ENCODE data around the gene ARRB1.
A peak's percentile ranks its signal among the peaks of the same experiment; 100 is the strongest.

Gene ARRB1

GRCh38 chr11:75244052-75244814 is 107.2 kb downstream of the ARRB1 start:
- H3K36me3 Mint-ChIP-seq (ENCODE audit: insufficient read depth) = peaks cover 8% of the 10 kb centered on the region
- ATAC-seq (replicated peaks) (no peak), DNase-seq (no peak)
- peaks cover 20 to 35% of the 10 kb centered on the region in 2 donors for H3K27me3 Mint-ChIP-seq
- H3K27ac Mint-ChIP-seq = no peak overlapping the region
- H3K9me3 Mint-ChIP-seq = no peaks in the 10 kb centered on the region
- H3K4me3 Mint-ChIP-seq = no peak overlapping the region
- peaks cover 5 to 7% of the 10 kb centered on the region in 2 donors for H3K4me1 Mint-ChIP-seq (ENCODE audit: low read depth in 2 of 2)

- Mint-ChIP-seq H3K9me3 (no peaks in the 10 kb centered on the region), H3K36me3 (ENCODE audit: insufficient read depth) (peaks cover 8% of the 10 kb centered on the region), H3K4me3 (peak overlapping the region; percentile 77 to 84), H3K27me3 (peaks cover 24 to 43% of the 10 kb centered on the region in 2 donors), H3K27ac (peak overlapping the region in 1 of 2 donors; percentile 84), H3K4me1 (ENCODE audit: low read depth in 2 of 2) (peaks cover 5 to 6% of the 10 kb centered on the region in 2 donors)
- ATAC-seq (replicated peaks) = no peak
- no peak for DNase-seq
Observed at GRCh38 chr11:75242722-75243600, 108.5 kb downstream of the ARRB1 start.

DNA sequence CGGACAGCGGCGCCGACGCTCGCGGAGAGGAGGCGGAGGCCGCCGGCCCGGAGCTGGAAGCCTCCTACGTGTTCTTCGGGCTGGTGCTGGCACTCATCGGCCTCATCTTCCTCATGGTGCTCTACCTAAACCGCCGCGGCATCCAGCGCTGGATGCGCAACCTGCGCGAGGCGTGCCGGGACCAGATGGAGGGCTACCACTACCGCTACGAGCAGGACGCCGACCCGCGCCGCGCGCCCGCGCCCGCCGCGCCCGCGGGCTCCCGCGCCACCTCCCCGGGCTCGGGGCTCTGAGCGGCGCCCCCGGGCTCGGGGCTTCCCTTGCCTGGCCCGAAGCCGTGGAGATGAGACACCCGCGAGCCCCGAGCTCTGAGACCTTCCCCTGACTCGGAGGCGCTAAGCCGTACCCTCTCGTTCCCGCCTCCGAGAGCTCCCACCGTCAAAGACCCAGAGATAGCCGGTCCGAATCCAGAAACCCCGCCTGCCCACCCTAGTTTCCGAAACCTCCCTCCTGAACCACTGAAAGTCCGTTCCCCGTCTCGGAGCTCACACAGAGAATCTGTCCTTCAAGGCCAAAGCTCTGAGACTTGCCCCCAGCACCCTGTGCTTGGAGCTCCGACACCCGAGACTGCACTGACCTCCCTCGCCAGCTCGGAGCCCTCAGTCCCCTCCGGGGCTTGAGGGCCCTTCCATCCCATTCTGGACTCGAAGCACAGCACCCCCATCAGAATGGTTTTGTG is 109.4 kb downstream of the ARRB1 start:
- no peak for DNase-seq
- Mint-ChIP-seq H3K4me1 (ENCODE audit: low read depth in 2 of 2) (peaks cover 5 to 6% of the 10 kb centered on the region in 2 donors), H3K4me3 (peak overlapping the region; percentile 77 to 84), H3K9me3 (no peaks in the 10 kb centered on the region), H3K27ac (peak overlapping the region in 1 of 2 donors; percentile 84), H3K27me3 (peaks cover 32 to 51% of the 10 kb centered on the region in 2 donors), H3K36me3 (ENCODE audit: insufficient read depth) (peaks cover 10% of the 10 kb centered on the region)
- ATAC-seq (replicated peaks) = peak; percentile 40

GRCh38 chr11:75241036-75241905 is 110.2 kb downstream of the ARRB1 start:
- DNase-seq (peak; percentile 74 to 92 (median 84)), ATAC-seq (replicated peaks) (peak; percentile 88)
- peaks cover 5 to 6% of the 10 kb centered on the region in 2 donors for H3K4me1 Mint-ChIP-seq (ENCODE audit: low read depth in 2 of 2)
- H3K9me3 Mint-ChIP-seq = no peaks in the 10 kb centered on the region
- H3K4me3 Mint-ChIP-seq = peak overlapping the region; percentile 77 to 84
- peaks cover 36 to 59% of the 10 kb centered on the region in 2 donors for H3K27me3 Mint-ChIP-seq
- peaks cover 10% of the 10 kb centered on the region for H3K36me3 Mint-ChIP-seq (ENCODE audit: insufficient read depth)
- H3K27ac Mint-ChIP-seq = no peak overlapping the region

- no peak within 1 kb of the TSS for H3K27ac Mint-ChIP-seq
- H3K27me3 Mint-ChIP-seq = peaks cover 43 to 67% of the 10 kb centered on the region in 2 donors
- ATAC-seq (replicated peaks) = no peak
- no peaks in the 10 kb centered on the region for H3K9me3 Mint-ChIP-seq
- H3K36me3 Mint-ChIP-seq (ENCODE audit: insufficient read depth) = peaks cover 13% of the 10 kb centered on the region
- peaks cover 5 to 6% of the 10 kb centered on the region in 2 donors for H3K4me1 Mint-ChIP-seq (ENCODE audit: low read depth in 2 of 2)
- no peak for DNase-seq
- peak within 1 kb of the TSS; percentile 78 to 85 for H3K4me3 Mint-ChIP-seq
Observed at GRCh38 chr11:75240311-75241035, 111.0 kb downstream of the ARRB1 start, which contains the start of gene TPBGL. Gene TPBGL, plus strand, starts transcription at chr11:75240774. Its CDS starts 276 bp downstream, at chr11:75241050.

DNA sequence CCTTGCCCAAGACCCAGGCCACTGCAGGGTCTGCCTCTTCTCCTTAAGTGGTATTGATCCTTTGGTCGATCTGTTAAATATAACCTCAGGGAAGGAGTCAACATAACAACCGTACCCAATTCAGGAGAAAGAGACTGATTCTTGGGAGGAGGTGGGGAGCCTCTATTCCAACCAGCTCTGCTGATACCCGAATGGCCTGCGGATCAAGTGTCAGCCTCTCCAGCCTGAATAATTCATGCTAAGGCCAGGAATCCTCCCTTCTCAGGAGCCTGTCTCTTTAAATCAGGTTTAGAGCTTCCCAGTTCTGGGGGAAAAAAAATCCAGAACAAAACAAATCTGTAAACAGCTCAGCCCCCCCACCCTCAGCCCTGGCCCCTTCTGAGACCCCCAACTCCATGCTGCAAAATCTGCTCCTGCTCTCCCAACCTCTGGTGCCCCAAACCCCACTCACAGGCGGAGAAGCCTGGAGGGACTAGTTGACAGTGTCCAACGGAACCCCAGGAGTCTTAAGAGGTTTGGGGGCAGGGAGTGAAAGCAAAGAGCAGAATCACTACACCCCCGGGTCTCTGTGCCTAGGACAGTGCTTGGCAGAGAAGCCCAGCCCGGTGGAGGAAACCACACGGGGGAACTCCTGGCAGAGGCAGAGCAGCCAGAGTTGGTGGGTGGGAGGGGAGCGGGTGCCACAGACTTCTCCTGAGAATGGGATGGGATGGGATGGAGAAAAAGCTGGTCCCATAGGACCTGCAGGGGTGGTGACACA is 111.8 kb downstream of the ARRB1 start:
- no peak overlapping the region for H3K27ac Mint-ChIP-seq
- peaks cover 43 to 72% of the 10 kb centered on the region in 2 donors for H3K27me3 Mint-ChIP-seq
- H3K4me3 Mint-ChIP-seq = peak overlapping the region; percentile 78 to 85
- peaks cover 13% of the 10 kb centered on the region for H3K36me3 Mint-ChIP-seq (ENCODE audit: insufficient read depth)
- peaks cover 5 to 6% of the 10 kb centered on the region in 2 donors for H3K4me1 Mint-ChIP-seq (ENCODE audit: low read depth in 2 of 2)
- no peak for DNase-seq
- H3K9me3 Mint-ChIP-seq = no peaks in the 10 kb centered on the region
- ATAC-seq (replicated peaks) = no peak

- DNase-seq (no peak), ATAC-seq (replicated peaks) (no peak)
- Mint-ChIP-seq H3K9me3 (peaks cover 0 to 3% of the 10 kb centered on the region in 2 donors), H3K27ac (no peak overlapping the region), H3K27me3 (peaks cover 51 to 79% of the 10 kb centered on the region in 2 donors), H3K4me1 (ENCODE audit: low read depth in 2 of 2) (peaks cover 5 to 6% of the 10 kb centered on the region in 2 donors), H3K4me3 (peak overlapping the region; percentile 78 to 85), H3K36me3 (ENCODE audit: insufficient read depth) (peaks cover 13% of the 10 kb centered on the region)
Observed at GRCh38 chr11:75238595-75239440, 112.6 kb downstream of the ARRB1 start.

DNA sequence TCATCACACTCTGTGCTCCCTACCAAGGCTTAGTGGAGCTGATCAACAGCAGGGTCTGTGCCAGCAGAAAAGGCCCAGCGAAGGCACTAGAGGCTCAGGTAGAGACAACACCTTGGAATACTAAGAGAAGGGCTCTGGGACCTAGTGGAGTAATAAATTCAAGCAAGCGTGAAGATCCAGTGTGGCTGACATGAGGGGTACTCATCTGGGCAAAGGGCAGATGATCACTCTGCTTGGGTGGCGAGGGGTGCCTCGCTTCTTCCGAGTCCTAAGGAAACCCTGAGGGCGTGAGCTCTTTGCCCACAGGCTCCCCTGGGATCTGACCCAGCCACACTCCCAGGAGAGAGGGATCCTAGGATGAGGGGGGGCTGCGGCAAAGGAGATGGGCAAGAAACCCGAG is 114.4 kb downstream of the ARRB1 start:
- H3K27ac Mint-ChIP-seq = no peak overlapping the region
- peaks cover 9% of the 10 kb centered on the region for H3K36me3 Mint-ChIP-seq (ENCODE audit: insufficient read depth)
- peaks cover 0 to 9% of the 10 kb centered on the region in 2 donors for H3K9me3 Mint-ChIP-seq
- ATAC-seq (replicated peaks) = no peak
- peaks cover 52 to 70% of the 10 kb centered on the region in 2 donors for H3K27me3 Mint-ChIP-seq
- peaks cover 0 to 3% of the 10 kb centered on the region in 2 donors for H3K4me1 Mint-ChIP-seq (ENCODE audit: low read depth in 2 of 2)
- no peak for DNase-seq
- no peak overlapping the region for H3K4me3 Mint-ChIP-seq

DNA sequence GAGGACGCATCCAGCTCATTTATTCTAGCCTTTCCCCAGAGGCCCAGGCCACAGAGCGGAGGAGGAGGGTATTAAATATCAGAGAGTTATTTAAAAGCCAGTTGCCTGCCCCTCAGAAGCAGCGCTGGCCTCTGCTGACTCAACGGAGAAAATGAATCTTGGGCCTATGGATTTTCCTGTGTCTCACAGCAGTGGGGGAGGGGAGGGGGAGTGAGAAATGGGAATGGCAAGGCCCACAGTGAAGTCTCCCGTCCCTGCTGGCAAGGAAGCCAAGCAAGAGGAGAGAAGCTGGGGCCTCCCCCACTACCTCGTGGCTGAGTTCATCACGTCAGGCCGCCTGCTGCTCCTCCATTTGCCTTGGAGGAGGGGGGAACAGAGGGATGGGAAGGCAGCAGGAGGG is 115.4 kb downstream of the ARRB1 start:
- peaks cover 0 to 3% of the 10 kb centered on the region in 2 donors for H3K4me1 Mint-ChIP-seq (ENCODE audit: low read depth in 2 of 2)
- H3K27me3 Mint-ChIP-seq = peaks cover 56 to 72% of the 10 kb centered on the region in 2 donors
- H3K36me3 Mint-ChIP-seq (ENCODE audit: insufficient read depth) = peaks cover 6% of the 10 kb centered on the region
- ATAC-seq (replicated peaks) (no peak), DNase-seq (no peak)
- H3K4me3 Mint-ChIP-seq = no peak overlapping the region
- no peak overlapping the region for H3K27ac Mint-ChIP-seq
- peaks cover 0 to 9% of the 10 kb centered on the region in 2 donors for H3K9me3 Mint-ChIP-seq

DNA sequence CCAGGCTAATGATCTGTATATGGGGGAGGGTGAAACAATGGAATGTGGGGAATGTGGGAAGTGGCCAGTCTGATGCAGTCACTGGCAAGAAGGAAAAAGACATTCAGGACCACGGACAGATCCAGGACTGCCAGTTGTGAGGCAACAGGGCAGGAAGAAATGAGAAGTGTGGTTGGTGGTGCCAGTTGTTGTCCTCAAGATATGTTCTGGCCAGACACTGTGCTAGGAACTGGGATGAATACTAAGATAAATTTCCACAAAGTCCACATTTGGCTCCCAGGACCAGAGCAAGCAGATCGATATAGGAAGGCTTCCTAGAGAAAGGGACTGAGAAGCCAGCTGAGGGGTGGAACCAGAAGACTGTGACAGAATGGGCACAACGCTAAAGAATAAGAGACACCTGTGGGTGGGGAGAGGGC is 117.7 kb downstream of the ARRB1 start:
- H3K27ac Mint-ChIP-seq = no peak overlapping the region
- DNase-seq = no peak
- no peak for ATAC-seq (replicated peaks)
- H3K4me1 Mint-ChIP-seq (ENCODE audit: low read depth in 2 of 2) = peaks cover 0 to 3% of the 10 kb centered on the region in 2 donors
- peaks cover 0 to 9% of the 10 kb centered on the region in 2 donors for H3K9me3 Mint-ChIP-seq
- H3K36me3 Mint-ChIP-seq (ENCODE audit: insufficient read depth) = peaks cover 9% of the 10 kb centered on the region
- no peak overlapping the region for H3K4me3 Mint-ChIP-seq
- H3K27me3 Mint-ChIP-seq = peaks cover 63 to 73% of the 10 kb centered on the region in 2 donors

Data from effector memory CD8-positive, alpha-beta T cell (primary cell).